Astrocyte of the cerebellum (primary cell): ENCODE data around the gene NEO1.

ENCODE experiments used
- DNase-seq: peaks from one replicate; pipeline ENCODE4 v3.0.0-alpha.2; 2011; ENCODE audit warnings: low read depth
- H3K4me3 ChIP-seq: 2 replicates; pipeline ENCODE4 v1.5.1; 2011; ENCODE audit warnings: mild to moderate bottlenecking, low read depth, low read length, moderate library complexity
- in situ Hi-C: cut with HindIII; loops from 2 replicates; pipeline ENCODE4 v1.10.0; 2017; ENCODE audit warnings: low sequenced_read_pairs
- TF ChIP-seq, protein P1 (sequence below): IDR thresholded peaks from 2 replicates; pipeline ENCODE4 v1.5.1; 2012; ENCODE audit warnings: low read length, low read depth, moderate library complexity, mild to moderate bottlenecking; ENCODE audit errors: missing control alignments

The NEO1 gene

DNA sequence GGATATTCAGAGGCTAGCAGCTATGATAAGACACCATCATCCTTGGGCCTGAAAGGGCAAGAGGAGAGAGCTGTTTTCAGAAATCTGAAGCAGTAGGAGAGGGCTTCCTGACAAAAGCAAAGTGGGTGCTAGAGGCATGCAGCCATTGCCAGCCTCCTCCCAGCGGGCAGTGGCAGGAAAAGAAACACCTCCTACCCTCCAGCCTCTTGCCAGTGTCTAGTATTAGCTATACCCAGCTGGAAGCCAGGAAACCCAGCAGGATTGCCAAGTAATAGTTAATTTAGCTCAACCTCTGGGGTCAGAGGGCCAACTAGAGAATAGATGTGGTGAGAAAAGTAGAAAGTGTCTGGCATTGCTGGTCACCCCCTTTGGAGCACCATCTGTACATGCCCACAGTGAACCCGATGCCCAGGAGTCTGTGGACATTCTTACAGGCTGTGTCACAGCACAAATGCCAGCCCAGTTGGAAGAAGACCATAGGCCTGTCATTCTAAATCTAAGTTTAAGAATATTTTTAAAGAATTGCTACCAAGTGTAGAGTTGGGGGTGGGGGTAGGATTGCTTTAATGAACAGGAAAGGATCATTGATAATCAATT is 231.2 kb downstream of the NEO1 start:
- in situ Hi-C loops: no loop called here
- DNase-seq: no peak
- TF ChIP-seq, protein P1, sequence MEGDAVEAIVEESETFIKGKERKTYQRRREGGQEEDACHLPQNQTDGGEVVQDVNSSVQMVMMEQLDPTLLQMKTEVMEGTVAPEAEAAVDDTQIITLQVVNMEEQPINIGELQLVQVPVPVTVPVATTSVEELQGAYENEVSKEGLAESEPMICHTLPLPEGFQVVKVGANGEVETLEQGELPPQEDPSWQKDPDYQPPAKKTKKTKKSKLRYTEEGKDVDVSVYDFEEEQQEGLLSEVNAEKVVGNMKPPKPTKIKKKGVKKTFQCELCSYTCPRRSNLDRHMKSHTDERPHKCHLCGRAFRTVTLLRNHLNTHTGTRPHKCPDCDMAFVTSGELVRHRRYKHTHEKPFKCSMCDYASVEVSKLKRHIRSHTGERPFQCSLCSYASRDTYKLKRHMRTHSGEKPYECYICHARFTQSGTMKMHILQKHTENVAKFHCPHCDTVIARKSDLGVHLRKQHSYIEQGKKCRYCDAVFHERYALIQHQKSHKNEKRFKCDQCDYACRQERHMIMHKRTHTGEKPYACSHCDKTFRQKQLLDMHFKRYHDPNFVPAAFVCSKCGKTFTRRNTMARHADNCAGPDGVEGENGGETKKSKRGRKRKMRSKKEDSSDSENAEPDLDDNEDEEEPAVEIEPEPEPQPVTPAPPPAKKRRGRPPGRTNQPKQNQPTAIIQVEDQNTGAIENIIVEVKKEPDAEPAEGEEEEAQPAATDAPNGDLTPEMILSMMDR: no peak
- H3K4me3 ChIP-seq: no peak overlapping the region

DNA sequence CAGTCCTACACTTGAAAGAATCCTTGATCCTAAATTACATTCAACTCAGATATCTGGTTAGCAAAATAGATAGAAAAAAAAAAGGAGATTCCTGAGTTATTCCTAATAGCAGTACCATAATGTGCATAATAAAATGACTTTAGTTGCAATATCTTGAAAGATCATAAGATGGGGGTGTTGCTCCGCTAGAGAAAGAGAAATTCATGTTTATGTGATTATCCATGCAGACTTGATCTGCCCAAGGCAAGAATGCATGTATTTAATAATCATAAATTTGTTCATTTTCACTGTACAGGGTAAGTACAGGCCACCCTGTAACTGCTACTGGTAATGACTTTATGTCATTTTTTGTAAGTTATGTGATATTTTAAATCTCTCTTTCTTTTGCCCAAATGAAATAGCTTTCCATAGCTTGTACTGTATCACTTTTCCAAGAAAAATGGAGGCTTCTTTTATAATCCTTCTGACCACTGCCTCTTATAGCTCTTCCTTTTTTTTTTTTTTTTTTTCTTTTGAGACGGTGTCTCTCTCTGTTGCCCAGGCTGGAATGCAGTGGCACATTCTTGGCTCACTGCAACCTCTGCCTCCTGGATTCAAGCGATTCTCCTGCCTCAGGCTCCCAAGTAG is 231.9 kb downstream of the NEO1 start:
- H3K4me3 ChIP-seq: no peak overlapping the region
- DNase-seq: peak; percentile 24
- TF ChIP-seq, protein P1: peak; percentile 34
- in situ Hi-C loops: no loop called here

DNA sequence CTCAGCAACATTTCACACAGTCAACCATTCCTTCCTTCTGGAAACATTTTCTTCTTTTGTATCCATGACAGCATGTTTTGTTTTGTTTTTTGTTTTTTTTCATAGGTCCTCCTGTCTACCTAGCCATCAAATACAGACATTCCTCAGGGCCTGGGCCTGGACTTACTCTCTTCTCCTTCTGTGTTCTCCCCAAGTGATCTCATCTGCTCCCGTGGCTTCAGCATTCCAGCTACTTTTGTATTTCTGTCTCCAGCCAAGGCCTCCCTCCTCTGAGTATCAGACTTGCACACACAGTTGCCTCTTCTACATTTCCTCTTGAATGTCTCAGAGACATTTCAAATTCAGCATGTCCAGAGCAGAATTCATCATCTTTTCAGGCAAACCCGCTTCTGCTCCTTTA is 234.0 kb downstream of the NEO1 start:
- in situ Hi-C loops: no loop called here
- TF ChIP-seq, protein P1: no peak
- DNase-seq: no peak
- no peak overlapping the region for H3K4me3 ChIP-seq

DNA sequence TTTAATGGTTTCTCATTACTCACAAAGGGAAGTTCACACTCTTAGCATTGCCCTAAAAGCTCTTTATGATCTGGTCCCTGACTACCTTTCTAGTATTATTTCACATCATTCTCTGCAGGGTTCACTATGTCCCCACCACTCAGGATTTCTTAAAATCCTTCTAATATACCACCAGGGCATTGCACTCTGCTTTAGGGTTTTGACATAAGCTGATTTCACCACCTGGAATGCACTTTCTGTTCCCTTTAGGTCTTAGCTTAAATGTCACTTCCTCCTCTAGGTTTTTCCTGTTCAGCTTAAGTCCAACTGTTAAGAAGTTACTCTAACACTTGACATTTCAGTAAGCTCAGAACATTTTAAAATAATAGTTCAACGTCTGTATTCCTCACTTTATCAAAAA is 234.8 kb downstream of the NEO1 start:
- TF ChIP-seq, protein P1: no peak
- in situ Hi-C loops: no loop called here
- no peak for DNase-seq
- no peak overlapping the region for H3K4me3 ChIP-seq

DNA sequence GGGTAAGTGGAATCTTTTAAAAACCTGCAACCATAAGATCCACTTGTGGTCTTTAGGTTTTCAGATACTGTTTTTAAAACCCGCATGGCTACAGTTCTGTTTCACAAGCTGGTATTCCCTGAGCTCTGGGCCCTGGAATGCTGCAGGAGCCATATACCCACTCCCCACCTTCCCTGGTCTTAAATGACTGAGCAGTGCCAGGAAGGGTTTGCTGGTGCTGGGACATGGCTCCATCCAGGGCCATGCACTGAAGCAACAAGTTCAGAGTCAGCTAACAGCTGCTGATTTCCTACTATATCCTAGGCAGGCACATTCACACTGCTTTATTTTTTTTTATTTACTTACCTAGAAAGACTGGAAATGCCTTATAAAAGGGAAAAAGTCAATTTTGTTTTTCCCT is 239.2 kb downstream of the NEO1 start:
- H3K4me3 ChIP-seq: no peak overlapping the region
- TF ChIP-seq, protein P1: no peak
- in situ Hi-C loops: no loop called here
- no peak for DNase-seq

DNA sequence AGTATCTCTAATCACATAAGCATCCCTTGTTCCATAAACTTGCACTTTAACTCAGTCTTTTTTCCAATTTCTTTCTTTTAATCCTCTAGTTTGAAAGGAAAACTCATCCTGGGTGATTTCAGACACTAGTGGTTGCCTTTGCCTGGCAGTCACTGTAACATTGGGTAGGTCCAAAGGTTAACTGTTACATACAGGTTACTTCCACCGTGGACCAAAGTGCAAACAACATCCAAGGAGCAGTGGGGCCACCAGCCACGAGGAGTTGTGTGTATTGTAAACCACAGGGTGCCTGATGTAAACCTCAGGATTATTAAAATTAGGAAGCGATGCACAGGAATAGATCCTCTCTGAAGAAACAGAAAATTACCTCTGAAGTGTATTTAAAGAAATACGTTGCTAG is 241.5 kb downstream of the NEO1 start:
- DNase-seq: no peak
- TF ChIP-seq, protein P1: no peak
- H3K4me3 ChIP-seq: no peak overlapping the region
- in situ Hi-C loops: no loop called here
